Stimulated activated CD4-positive, alpha-beta T cell treated with anti-CD3 and anti-CD28 coated beads, TNF-alpha, amount 100 ng/mL, for 48 hours (primary cell): Measurements from ENCODE around the gene UBALD2.

Experiments
- DNase-seq, 3 donors: peaks; one replicate each; pipeline ENCODE4 v3.0.0-alpha.2; 2020; ENCODE audit warnings: low read depth in 3 of 3

UBALD2 gene

GRCh38 chr17:76318586-76318985, 53.4 kb downstream of the UBALD2 start:
- no peak for DNase-seq
